OCI-LY7 (cell line): ENCODE results near the gene GDPD4. TPM values are rescaled to one million over a fixed set of nuclear protein-coding genes. Genes with fewer than 3 reads are reported as not detected.

ENCODE experiments used
- BruUV-seq: library from RNA; stranded (reverse); fragments of 400-500 nt; replicated peaks from 2 replicates; lab custom pipeline; 2021; lab: Mats Ljungman, UMichigan
- CTCF ChIA-PET: fragments of 300-600 bp; sonication (Branson Sonifier 250); formaldehyde crosslinking; loops from one replicate; lab custom pipeline; 2022; ENCODE audit warnings: antibody characterized with exemption; ENCODE audit not compliant: unreplicated experiment; lab: Charles Lee
- POLR2A ChIA-PET: fragments of 300-600 bp; sonication (Branson Sonifier 250); formaldehyde crosslinking; loops from one replicate; lab custom pipeline; 2022; ENCODE audit warnings: antibody characterized with exemption; lab: Charles Lee
- DNase-seq: peaks from one replicate; pipeline ENCODE4 v3.0.0-alpha.2; 2015; ENCODE audit warnings: low spot score
- H2AFZ ChIP-seq: fragments of 200-600 bp; sonication (generic), shearing (Covaris generic); 2 replicates; pipeline ENCODE4 v1.6.1; 2014; ENCODE audit warnings: mild to moderate bottlenecking, antibody characterized with exemption, low read length, moderate library complexity
- H3K27ac ChIP-seq: fragments of 200-600 bp; sonication (generic); 2 replicates; pipeline ENCODE4 v1.5.1; 2014; ENCODE audit warnings: mixed run types, low read depth, mild to moderate bottlenecking, moderate library complexity, low read length, inconsistent platforms; ENCODE audit not compliant: poor library complexity, severe bottlenecking
- H3K36me3 ChIP-seq: fragments of 200-600 bp; sonication (generic); 2 replicates; pipeline ENCODE4 v1.6.1; 2014; ENCODE audit warnings: mild to moderate bottlenecking, antibody characterized with exemption, low read length, moderate library complexity, mixed read lengths; ENCODE audit not compliant: insufficient read depth
- H3K4me1 ChIP-seq: fragments of 200-600 bp; sonication (generic); 2 replicates; pipeline ENCODE4 v1.5.1; 2014; ENCODE audit warnings: mild to moderate bottlenecking, low read length; ENCODE audit not compliant: insufficient read depth, poor library complexity, severe bottlenecking
- H3K4me2 ChIP-seq: fragments of 200-600 bp; sonication (generic); 2 replicates; pipeline ENCODE4 v1.6.1; 2014; ENCODE audit warnings: mild to moderate bottlenecking, low read length
- H3K4me3 ChIP-seq: fragments of 200-600 bp; sonication (generic); 2 replicates; pipeline ENCODE4 v1.5.1; 2014; ENCODE audit warnings: mild to moderate bottlenecking, low read depth, low read length; ENCODE audit not compliant: poor library complexity, severe bottlenecking
- H3K79me2 ChIP-seq: fragments of 200-600 bp; sonication (generic); 2 replicates; pipeline ENCODE4 v1.6.1; 2016; ENCODE audit warnings: low read depth, mild to moderate bottlenecking, low read length, moderate library complexity, mixed read lengths; ENCODE audit not compliant: insufficient read depth
- H3K9me2 ChIP-seq: fragments of 200-600 bp; sonication (generic); 2 replicates; pipeline ENCODE4 v1.6.1; 2016; ENCODE audit warnings: mild to moderate bottlenecking, low read length, mixed read lengths; ENCODE audit not compliant: insufficient read depth
- H3K9me3 ChIP-seq: fragments of 200-600 bp; sonication (generic); 2 replicates; pipeline ENCODE4 v1.6.1; 2014; ENCODE audit warnings: mild to moderate bottlenecking, mixed run types, low read length, mixed read lengths
- H4K20me1 ChIP-seq: fragments of 200-600 bp; sonication (generic); 2 replicates; pipeline ENCODE4 v1.6.1; 2014; ENCODE audit warnings: mild to moderate bottlenecking, antibody characterized with exemption, low read length, moderate library complexity, mixed read lengths; ENCODE audit not compliant: insufficient read depth
- EZH2phosphoT487 ChIP-seq: fragments of 200-600 bp; sonication (generic); IDR thresholded peaks from 2 replicates; pipeline ENCODE4 v1.6.1; 2018; ENCODE audit warnings: low read depth, borderline replicate concordance, mild to moderate bottlenecking, mixed run types, antibody characterized with exemption, low read length, moderate library complexity, mixed read lengths
- intact Hi-C: fragments of 100-400 bp; cut with micrococcal nuclease; formaldehyde crosslinking; loops from one replicate; pipeline ENCODE4 v1.10.0; 2022; ENCODE audit not compliant: unreplicated experiment
- total RNA-seq, 2 experiments: library from RNA; depleted of rRNA in 1 of 2; stranded (reverse); fragments of >200 nt in 1 of 2; shearing (Covaris generic) in 1 of 2; gene quantifications; 2 replicates each; pipeline ENCODE4 v1.2.3, GENCODE V29; 2014 to 2022
- TF ChIP-seq, protein P1 (sequence below): fragments of 200-600 bp; sonication (generic); conservative IDR thresholded peaks from 2 replicates; pipeline ENCODE4 v1.5.1; 2014; ENCODE audit warnings: mild to moderate bottlenecking, antibody characterized with exemption, low read length, moderate library complexity, mixed read lengths

GDPD4 gene
- total RNA-seq, 2 experiments from 2014 or later = not detected

DNA sequence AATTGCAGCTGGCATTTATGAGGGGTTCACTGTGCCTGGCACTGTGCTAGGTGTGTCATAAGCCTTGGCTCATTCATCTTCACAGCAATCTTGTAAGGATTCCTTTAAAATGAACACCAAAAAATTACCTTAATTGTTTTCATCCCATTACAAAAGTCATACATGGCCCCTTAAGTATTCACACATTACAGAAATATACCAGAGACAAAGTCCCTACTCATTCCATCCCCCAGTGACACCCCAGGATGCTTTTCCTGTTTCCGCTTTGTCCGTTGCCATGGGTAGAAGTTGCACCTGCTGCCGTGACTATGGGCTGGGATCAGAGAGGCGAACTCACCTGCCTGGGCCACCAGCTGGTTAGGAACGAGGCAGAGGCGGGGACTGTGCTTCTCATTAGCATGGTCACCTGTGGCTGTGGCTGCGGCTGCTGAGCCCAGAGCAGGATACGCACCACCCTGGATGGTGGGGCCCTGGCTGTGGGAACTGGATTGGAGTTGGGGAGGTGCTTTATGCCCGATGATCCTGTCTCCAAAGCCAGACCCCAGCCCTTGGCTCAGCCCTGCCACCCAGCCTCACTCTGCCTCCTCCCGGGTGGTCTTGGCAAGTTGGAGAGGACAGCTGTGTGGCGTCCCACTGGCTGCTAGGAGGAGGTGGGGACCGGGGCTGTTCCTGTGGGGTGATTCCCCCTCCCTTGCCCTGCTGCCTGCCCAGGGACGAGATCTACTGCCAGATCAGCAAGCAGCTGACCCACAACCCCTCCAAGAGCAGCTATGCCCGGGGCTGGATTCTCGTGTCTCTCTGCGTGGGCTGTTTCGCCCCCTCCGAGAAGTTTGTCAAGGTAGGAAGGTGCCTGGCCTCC, 112.6 kb downstream of the GDPD4 start:
- no peak overlapping the region for H3K27ac ChIP-seq
- TF ChIP-seq, protein P1, sequence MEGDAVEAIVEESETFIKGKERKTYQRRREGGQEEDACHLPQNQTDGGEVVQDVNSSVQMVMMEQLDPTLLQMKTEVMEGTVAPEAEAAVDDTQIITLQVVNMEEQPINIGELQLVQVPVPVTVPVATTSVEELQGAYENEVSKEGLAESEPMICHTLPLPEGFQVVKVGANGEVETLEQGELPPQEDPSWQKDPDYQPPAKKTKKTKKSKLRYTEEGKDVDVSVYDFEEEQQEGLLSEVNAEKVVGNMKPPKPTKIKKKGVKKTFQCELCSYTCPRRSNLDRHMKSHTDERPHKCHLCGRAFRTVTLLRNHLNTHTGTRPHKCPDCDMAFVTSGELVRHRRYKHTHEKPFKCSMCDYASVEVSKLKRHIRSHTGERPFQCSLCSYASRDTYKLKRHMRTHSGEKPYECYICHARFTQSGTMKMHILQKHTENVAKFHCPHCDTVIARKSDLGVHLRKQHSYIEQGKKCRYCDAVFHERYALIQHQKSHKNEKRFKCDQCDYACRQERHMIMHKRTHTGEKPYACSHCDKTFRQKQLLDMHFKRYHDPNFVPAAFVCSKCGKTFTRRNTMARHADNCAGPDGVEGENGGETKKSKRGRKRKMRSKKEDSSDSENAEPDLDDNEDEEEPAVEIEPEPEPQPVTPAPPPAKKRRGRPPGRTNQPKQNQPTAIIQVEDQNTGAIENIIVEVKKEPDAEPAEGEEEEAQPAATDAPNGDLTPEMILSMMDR = peak; percentile 58; the same call in 1 of the 2 replicates
- TF ChIP-seq EZH2phosphoT487 = no peak
- no TSS peak for BruUV-seq
- H3K4me3 ChIP-seq = no peak overlapping the region
- H4K20me1 ChIP-seq = no peaks in the 10 kb centered on the region
- intact Hi-C loops = loop anchor here (1.0 to 2.0 kb wide), 2 partner anchors 62 to 142 kb away; no protein-coding TSS in a partner anchor
- no peak overlapping the region for H3K4me2 ChIP-seq
- H3K9me2 ChIP-seq = no peaks in the 10 kb centered on the region
- H3K36me3 ChIP-seq = no peaks in the 10 kb centered on the region
- ChIA-PET CTCF (interaction anchor here (0.8 kb wide), 1 partner anchor 142 kb away, joined by 3 read pairs; no protein-coding TSS in a partner anchor), POLR2A (no interaction called here)
- H2AFZ ChIP-seq = no peak overlapping the region
- no peak for DNase-seq
- no peaks in the 10 kb centered on the region for H3K9me3 ChIP-seq
- H3K4me1 ChIP-seq = no peaks in the 10 kb centered on the region
- H3K79me2 ChIP-seq = no peaks in the 10 kb centered on the region

DNA sequence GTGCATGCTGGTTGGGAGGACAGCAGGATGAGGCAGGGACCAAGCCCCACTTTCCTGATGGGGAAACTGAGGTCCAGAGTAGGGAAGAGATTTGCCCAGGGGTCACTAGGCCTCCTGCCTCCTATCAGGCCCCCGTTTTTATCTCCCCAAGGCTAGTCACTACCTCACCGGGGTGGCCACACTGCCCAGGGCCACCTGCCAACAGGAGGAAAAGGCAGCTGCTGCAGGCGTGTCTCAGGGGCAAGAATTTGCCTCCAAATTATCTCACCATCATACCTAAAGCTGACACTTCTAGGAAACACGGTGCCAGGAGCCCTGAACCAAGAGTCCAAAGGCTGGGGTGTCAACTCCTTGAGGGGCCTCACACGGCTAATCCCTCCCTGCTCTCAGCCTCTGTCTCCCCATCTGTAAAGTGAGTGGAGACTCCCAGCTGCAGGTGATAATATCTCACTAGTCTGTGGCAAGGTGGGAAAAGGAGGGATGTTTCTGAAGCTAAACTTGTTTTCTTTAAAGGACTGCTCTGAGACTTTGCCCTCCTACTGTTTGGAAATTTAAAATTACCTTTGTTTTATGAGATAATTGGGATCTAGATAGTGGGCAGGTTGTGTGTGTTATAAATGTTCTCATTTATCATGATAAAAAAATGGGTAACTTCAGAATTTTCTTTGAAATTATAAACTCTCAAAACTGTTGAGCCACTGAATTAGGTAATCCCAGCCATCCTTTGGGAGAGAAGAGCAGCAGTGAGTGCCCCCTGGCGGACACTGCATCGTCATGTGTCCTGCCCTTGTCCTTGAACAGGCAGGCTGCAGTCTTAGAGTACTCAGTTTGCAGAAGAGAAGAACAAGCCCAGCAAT, 113.5 kb downstream of the GDPD4 start:
- BruUV-seq = no TSS peak
- DNase-seq = peak; percentile 68
- no peaks in the 10 kb centered on the region for H3K4me1 ChIP-seq
- no peaks in the 10 kb centered on the region for H3K9me3 ChIP-seq
- ChIA-PET POLR2A (no interaction called here), CTCF (interaction anchor here (0.8 kb wide), 1 partner anchor 141 kb away, joined by 3 read pairs; no protein-coding TSS in a partner anchor)
- no peak overlapping the region for H3K4me3 ChIP-seq
- H3K4me2 ChIP-seq = no peak overlapping the region
- H4K20me1 ChIP-seq = no peaks in the 10 kb centered on the region
- H3K27ac ChIP-seq = no peak overlapping the region
- H2AFZ ChIP-seq = no peak overlapping the region
- intact Hi-C loops = loop anchor here (1.0 to 2.0 kb wide), 2 partner anchors 61 to 141 kb away; no protein-coding TSS in a partner anchor
- TF ChIP-seq EZH2phosphoT487 = no peak
- TF ChIP-seq, protein P1 = peak; percentile 95
- no peaks in the 10 kb centered on the region for H3K36me3 ChIP-seq
- H3K9me2 ChIP-seq = no peaks in the 10 kb centered on the region
- no peaks in the 10 kb centered on the region for H3K79me2 ChIP-seq
